ENCODE data around the gene ERBB4. TPM values are rescaled to one million over a fixed set of nuclear protein-coding genes. Genes with fewer than 3 reads are reported as not detected.

Gene ERBB4
- total and polyA plus RNA-seq, 2 of the 8 experiments (the other 6 are each of a cell fraction or from before 2014, with no cell fraction given) = 0.34 to 1.3 TPM

GRCh38 chr2:211463397-211463796 is 1075.2 kb downstream of the ERBB4 start (continued):
- TF ChIP-seq SP4 (IDR thresholded peaks at IDR 0.05; ENCODE audit: low read length) = no peak
- TF ChIP-seq YY1 (IDR thresholded peaks at IDR 0.05; ENCODE audit: low read depth, low read length) = no peak
- TF ChIP-seq POU5F1 (IDR thresholded peaks at IDR 0.05; ENCODE audit: low read depth, low read length) = no peak
